GM23338 (cell line): ENCODE results near the gene CSF2. TPM values are rescaled to one million over a fixed set of nuclear protein-coding genes. Genes with fewer than 3 reads are reported as not detected.

Experiments used
- ATAC-seq: fragments of 200-7000 bp; cut with Tn5 transposase; 3 replicates; pipeline ENCODE4 v1.9.1; 2020
- DNase-seq: peaks from one replicate; pipeline ENCODE4 v3.0.0-alpha.2; 2015; ENCODE audit warnings: low spot score
- H2AFZ ChIP-seq: fragments of 200-600 bp; sonication (generic); 2 replicates; pipeline ENCODE4 v1.8.0; 2016; ENCODE audit warnings: antibody characterized with exemption, mild to moderate bottlenecking, moderate library complexity
- H3F3A ChIP-seq: fragments of 200-600 bp; sonication (generic); replicated peaks from 2 replicates; pipeline ENCODE4 v1.8.0; 2017; ENCODE audit warnings: antibody characterized with exemption, mixed run types, low read depth
- H3K27ac ChIP-seq: fragments of 200-600 bp; sonication (generic); 2 replicates; pipeline ENCODE4 v1.6.1; 2016; ENCODE audit warnings: low read depth
- H3K27me3 ChIP-seq: fragments of 200-600 bp; sonication (generic); 2 replicates; pipeline ENCODE4 v1.8.0; 2016; ENCODE audit warnings: mild to moderate bottlenecking, mixed run types, moderate library complexity; ENCODE audit not compliant: insufficient read depth
- H3K36me3 ChIP-seq: fragments of 200-600 bp; sonication (generic); 2 replicates; pipeline ENCODE4 v1.8.0; 2016; ENCODE audit warnings: mild to moderate bottlenecking; ENCODE audit not compliant: insufficient read depth
- H3K4me1 ChIP-seq: fragments of 200-600 bp; sonication (generic); 2 replicates; pipeline ENCODE4 v1.8.0; 2016; ENCODE audit warnings: mild to moderate bottlenecking, moderate library complexity; ENCODE audit not compliant: insufficient read depth
- H3K4me2 ChIP-seq: fragments of 200-600 bp; sonication (generic); 2 replicates; pipeline ENCODE4 v1.7.1; 2017; ENCODE audit warnings: mixed run types
- H3K4me3 ChIP-seq: fragments of 200-600 bp; sonication (generic); 2 replicates; pipeline ENCODE4 v1.6.1; 2016; ENCODE audit warnings: mixed run types
- H3K79me2 ChIP-seq: fragments of 200-600 bp; sonication (generic); replicated peaks from 2 replicates; pipeline ENCODE4 v1.8.0; 2017; ENCODE audit warnings: mild to moderate bottlenecking; ENCODE audit not compliant: insufficient read depth
- H3K9me2 ChIP-seq: fragments of 200-600 bp; sonication (generic); 2 replicates; pipeline ENCODE4 v1.8.0; 2017; ENCODE audit not compliant: insufficient read depth
- H4K20me1 ChIP-seq: fragments of 200-600 bp; sonication (generic); replicated peaks from 2 replicates; pipeline ENCODE4 v1.8.0; 2017; ENCODE audit warnings: mild to moderate bottlenecking; ENCODE audit not compliant: insufficient read depth
- H3K27ac Mint-ChIP-seq: 2 replicates; pipeline ENCODE4 v1.8.0; 2020; ENCODE audit warnings: inconsistent platforms, mild to moderate bottlenecking, moderate library complexity, mixed read lengths
- H3K27me3 Mint-ChIP-seq: 3 replicates; pipeline ENCODE4 v1.8.0; 2022; ENCODE audit warnings: low read depth, mild to moderate bottlenecking, moderate library complexity, mixed read lengths, inconsistent platforms; ENCODE audit not compliant: insufficient read depth, poor library complexity
- H3K36me3 Mint-ChIP-seq: 3 replicates; pipeline ENCODE4 v1.8.0; 2021; ENCODE audit warnings: low read depth, mild to moderate bottlenecking, inconsistent platforms, moderate library complexity, mixed read lengths
- H3K4me1 Mint-ChIP-seq: 3 replicates; pipeline ENCODE4 v1.8.0; 2020; ENCODE audit warnings: mild to moderate bottlenecking, inconsistent platforms, mixed read lengths
- H3K4me3 Mint-ChIP-seq: 3 replicates; pipeline ENCODE4 v1.8.0; 2021; ENCODE audit warnings: moderate library complexity, mild to moderate bottlenecking, inconsistent platforms, mixed read lengths
- H3K9me3 Mint-ChIP-seq: 3 replicates; pipeline ENCODE4 v1.8.0; 2020; ENCODE audit warnings: moderate library complexity, mild to moderate bottlenecking, inconsistent platforms, mixed read lengths
- CREB1 ChIP-seq: fragments of 250-450 bp; sonication (Bioruptor Pico); IDR thresholded peaks from 2 replicates; pipeline ENCODE4 v1.5.0; 2020; ENCODE audit warnings: low read depth, mild to moderate bottlenecking, moderate library complexity
- EZH2 ChIP-seq: fragments of 200-600 bp; sonication (generic); IDR thresholded peaks from one replicate; pipeline ENCODE4 v1.8.0; 2017; ENCODE audit warnings: antibody characterized with exemption, mild to moderate bottlenecking, low read depth; ENCODE audit not compliant: unreplicated experiment
- NANOG ChIP-seq: IDR thresholded peaks from 2 replicates; pipeline ENCODE4 v1.6.1; 2016; ENCODE audit warnings: antibody characterized with exemption, borderline replicate concordance
- POLR2AphosphoS5 ChIP-seq: IDR thresholded peaks from 2 replicates; pipeline ENCODE4 v1.6.1; 2016; ENCODE audit warnings: antibody characterized with exemption, low read depth
- REST ChIP-seq: IDR thresholded peaks from one replicate; pipeline ENCODE4 v1.6.1; 2018; ENCODE audit warnings: antibody characterized with exemption; ENCODE audit not compliant: unreplicated experiment
- STAT1 ChIP-seq: IDR thresholded peaks from one replicate; pipeline ENCODE4 v1.6.1; 2016; ENCODE audit warnings: antibody characterized with exemption; ENCODE audit not compliant: unreplicated experiment
- ZNF114 ChIP-seq: fragments of 250-450 bp; sonication (Bioruptor Pico); IDR thresholded peaks from 2 replicates; pipeline ENCODE4 v1.5.0; 2020; ENCODE audit warnings: mild to moderate bottlenecking, moderate library complexity
- ZNF331 ChIP-seq: fragments of 250-450 bp; sonication (Bioruptor Pico); IDR thresholded peaks from 2 replicates; pipeline ENCODE4 v1.5.0; 2020; ENCODE audit warnings: low read depth, mild to moderate bottlenecking, moderate library complexity
- ZNF462 ChIP-seq: fragments of 250-450 bp; sonication (Bioruptor Pico); IDR thresholded peaks from 2 replicates; pipeline ENCODE4 v1.5.0; 2020; ENCODE audit warnings: mild to moderate bottlenecking, moderate library complexity
- polyA plus RNA-seq: library from polyadenylated mRNA; unstranded; fragments of >200 nt; fragmentation: Nextera tagmentation; extraction: Ambion mirVana; gene quantifications from 2 replicates; pipeline ENCODE4 v1.2.1, GENCODE V29; 2016
- total RNA-seq: library from RNA; depleted of rRNA; stranded (reverse); fragments of >200 nt; shearing (Covaris generic); gene quantifications from 2 replicates; pipeline ENCODE4 v1.2.3, GENCODE V29; 2014
- TF ChIP-seq, protein P1 (sequence below), 2 experiments: fragments of 200-600 bp in 1 of 2; sonication (generic) in 1 of 2; conservative IDR thresholded peaks; 2 replicates each; pipeline versions ENCODE4 v1.5.1 to v1.6.1; 2016 to 2017; ENCODE audit warnings: antibody characterized with exemption in 2 of 2, low read depth in 2 of 2, mild to moderate bottlenecking in 2 of 2, moderate library complexity in 1 of 2

Gene CSF2
- total and polyA plus RNA-seq, 2 experiments from 2014 or later: not detected

DNA sequence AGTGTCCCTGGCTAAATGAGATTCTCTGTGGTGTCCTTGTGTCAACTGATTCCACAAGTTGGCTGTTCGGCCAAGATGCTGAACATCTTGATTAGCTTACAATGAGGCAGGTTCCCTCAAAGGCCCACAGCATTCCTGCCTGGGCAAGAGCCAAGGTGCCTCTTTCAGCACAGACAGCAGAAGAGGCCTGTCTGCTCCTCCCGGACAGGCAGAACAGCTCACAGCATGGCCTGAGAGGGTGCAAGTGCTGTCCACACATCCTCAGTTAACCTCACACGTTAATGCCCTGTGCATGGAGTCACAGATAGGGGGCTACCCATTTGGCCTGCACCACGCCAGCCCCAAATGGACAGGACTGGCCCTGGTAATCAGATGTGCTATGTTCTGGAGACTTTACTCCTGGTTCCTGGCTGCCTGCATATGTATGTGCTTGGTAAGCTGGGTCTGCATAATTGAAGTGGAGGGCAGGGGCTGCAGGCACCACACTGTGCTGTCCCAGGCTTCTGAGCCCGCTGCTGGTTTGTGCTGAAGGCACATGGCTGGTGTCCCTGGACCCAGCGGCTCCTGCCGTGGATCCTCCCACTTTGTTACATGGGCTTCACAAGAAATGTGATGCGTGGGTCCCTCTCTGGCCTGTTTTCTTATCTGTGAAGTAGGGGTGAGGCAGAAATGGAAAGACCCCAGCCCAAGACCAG, 8.9 kb downstream of the CSF2 start:
- H3K4me3 ChIP-seq: no peak overlapping the region
- no peaks in the 10 kb centered on the region for H3K4me1 ChIP-seq
- no peaks in the 10 kb centered on the region for H3K27me3 ChIP-seq
- ATAC-seq (no peak), DNase-seq (no peak)
- Mint-ChIP-seq H3K9me3 (peaks cover 2% of the 10 kb centered on the region; the same call in 1 of the 3 replicates), H3K27ac (no peak overlapping the region), H3K4me3 (no peak overlapping the region), H3K4me1 (no peaks in the 10 kb centered on the region), H3K27me3 (peaks cover 9% of the 10 kb centered on the region), H3K36me3 (no peaks in the 10 kb centered on the region)
- H3K79me2 ChIP-seq: no peaks in the 10 kb centered on the region
- TF ChIP-seq ZNF114 (no peak), ZNF462 (CRISPR knock-in tag) (no peak), NANOG (no peak), ZNF331 (no peak)
- H3K4me2 ChIP-seq: no peak overlapping the region
- H2AFZ ChIP-seq: no peak overlapping the region
- no peaks in the 10 kb centered on the region for H3F3A ChIP-seq
- H3K36me3 ChIP-seq: no peaks in the 10 kb centered on the region
- no peaks in the 10 kb centered on the region for H4K20me1 ChIP-seq
- H3K9me2 ChIP-seq: no peaks in the 10 kb centered on the region
- no peak overlapping the region for H3K27ac ChIP-seq

GRCh38 chr5:132083071-132083678, 9.6 kb downstream of the CSF2 start:
- H3K9me3 Mint-ChIP-seq: peaks cover 2% of the 10 kb centered on the region; the same call in 1 of the 3 replicates
- H3K27me3 Mint-ChIP-seq: peaks cover 11% of the 10 kb centered on the region
- Histone ChIP-seq H3F3A (no peaks in the 10 kb centered on the region), H3K4me3 (no peak overlapping the region), H3K36me3 (no peaks in the 10 kb centered on the region), H4K20me1 (no peaks in the 10 kb centered on the region), H3K9me2 (no peaks in the 10 kb centered on the region), H3K79me2 (no peaks in the 10 kb centered on the region), H3K27ac (no peak overlapping the region), H2AFZ (no peak overlapping the region), H3K27me3 (no peaks in the 10 kb centered on the region), H3K4me2 (no peak overlapping the region), H3K4me1 (no peaks in the 10 kb centered on the region)
- H3K27ac Mint-ChIP-seq: no peak overlapping the region
- no peak overlapping the region for H3K4me3 Mint-ChIP-seq
- H3K4me1 Mint-ChIP-seq: no peaks in the 10 kb centered on the region
- ATAC-seq: no peak
- DNase-seq: no peak
- H3K36me3 Mint-ChIP-seq: no peaks in the 10 kb centered on the region
- TF ChIP-seq, protein P1, sequence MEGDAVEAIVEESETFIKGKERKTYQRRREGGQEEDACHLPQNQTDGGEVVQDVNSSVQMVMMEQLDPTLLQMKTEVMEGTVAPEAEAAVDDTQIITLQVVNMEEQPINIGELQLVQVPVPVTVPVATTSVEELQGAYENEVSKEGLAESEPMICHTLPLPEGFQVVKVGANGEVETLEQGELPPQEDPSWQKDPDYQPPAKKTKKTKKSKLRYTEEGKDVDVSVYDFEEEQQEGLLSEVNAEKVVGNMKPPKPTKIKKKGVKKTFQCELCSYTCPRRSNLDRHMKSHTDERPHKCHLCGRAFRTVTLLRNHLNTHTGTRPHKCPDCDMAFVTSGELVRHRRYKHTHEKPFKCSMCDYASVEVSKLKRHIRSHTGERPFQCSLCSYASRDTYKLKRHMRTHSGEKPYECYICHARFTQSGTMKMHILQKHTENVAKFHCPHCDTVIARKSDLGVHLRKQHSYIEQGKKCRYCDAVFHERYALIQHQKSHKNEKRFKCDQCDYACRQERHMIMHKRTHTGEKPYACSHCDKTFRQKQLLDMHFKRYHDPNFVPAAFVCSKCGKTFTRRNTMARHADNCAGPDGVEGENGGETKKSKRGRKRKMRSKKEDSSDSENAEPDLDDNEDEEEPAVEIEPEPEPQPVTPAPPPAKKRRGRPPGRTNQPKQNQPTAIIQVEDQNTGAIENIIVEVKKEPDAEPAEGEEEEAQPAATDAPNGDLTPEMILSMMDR (conservative IDR thresholded peaks at IDR 0.05; ENCODE audit: low read depth in 2 of 2): no peak
- TF ChIP-seq STAT1 (no peak), REST (no peak), POLR2AphosphoS5 (no peak), CREB1 (CRISPR knock-in tag) (no peak), EZH2 (no peak), ZNF331 (no peak)
